ENCODE data around the gene SLC16A7. TPM values are rescaled to one million over a fixed set of nuclear protein-coding genes. Genes with fewer than 3 reads are reported as not detected.

The SLC16A7 gene
- 10 to 100 TPM; 27.5 to 27.8 TPM for total RNA-seq

GRCh38 chr12:59595883-59596540 is at the start of gene SLC16A7:
Gene SLC16A7, plus strand, starts transcription at chr12:59596029. Its CDS starts 108,773 bp downstream, at chr12:59704802.
- CTCF ChIA-PET = interaction anchor here (0.6 to 1.2 kb wide), 2 partner anchors 212 to 265 kb away, joined by 3 read pairs; no protein-coding TSS in a partner anchor
- Mint-ChIP-seq H3K4me3 (peak within 1 kb of the TSS; percentile 89), H3K36me3 (ENCODE audit: low read depth) (peaks cover 18% of the 10 kb centered on the region), H3K9me3 (no peaks in the 10 kb centered on the region), H3K27ac (peak within 1 kb of the TSS; percentile 98), H3K4me1 (ENCODE audit: low read depth) (peaks cover 49% of the 10 kb centered on the region), H3K27me3 (ENCODE audit: low read depth) (no peaks in the 10 kb centered on the region)
- intact Hi-C loops (cut with micrococcal nuclease) = loop anchor here (1.0 to 5.0 kb wide), 8 partner anchors 17 to 1904 kb away; partner anchors contain the start of genes ATP23, MARCHF9 and OS9
- peak; percentile 84 for DNase-seq

GRCh38 chr12:59548930-59549329 is 46.9 kb upstream of the SLC16A7 start:
- H3K36me3 Mint-ChIP-seq (ENCODE audit: low read depth) = no peaks in the 10 kb centered on the region
- DNase-seq = no peak
- CTCF ChIA-PET = interaction anchor here (0.9 kb wide), 1 partner anchor 259 kb away, joined by 3 read pairs; no protein-coding TSS in a partner anchor
- no peaks in the 10 kb centered on the region for H3K9me3 Mint-ChIP-seq
- H3K4me3 Mint-ChIP-seq = no peak overlapping the region
- H3K27ac Mint-ChIP-seq = no peak overlapping the region
- peaks cover 15% of the 10 kb centered on the region for H3K4me1 Mint-ChIP-seq (ENCODE audit: low read depth)
- no peaks in the 10 kb centered on the region for H3K27me3 Mint-ChIP-seq (ENCODE audit: low read depth)
- intact Hi-C loops (cut with micrococcal nuclease) = no loop called here

GRCh38 chr12:59559696-59560095 is 36.1 kb upstream of the SLC16A7 start:
- no peak for DNase-seq
- Mint-ChIP-seq H3K36me3 (ENCODE audit: low read depth) (no peaks in the 10 kb centered on the region), H3K4me1 (ENCODE audit: low read depth) (no peaks in the 10 kb centered on the region), H3K27ac (no peak overlapping the region), H3K27me3 (ENCODE audit: low read depth) (peaks cover 3% of the 10 kb centered on the region), H3K9me3 (no peaks in the 10 kb centered on the region), H3K4me3 (no peak overlapping the region)
- CTCF ChIA-PET = no interaction called here
- intact Hi-C loops (cut with micrococcal nuclease) = no loop called here

GRCh38 chr12:59570145-59570544 is 25.7 kb upstream of the SLC16A7 start:
- DNase-seq = no peak
- CTCF ChIA-PET = no interaction called here
- no peak overlapping the region for H3K27ac Mint-ChIP-seq
- no peak overlapping the region for H3K4me3 Mint-ChIP-seq
- no peaks in the 10 kb centered on the region for H3K36me3 Mint-ChIP-seq (ENCODE audit: low read depth)
- intact Hi-C loops (cut with micrococcal nuclease) = no loop called here
- no peaks in the 10 kb centered on the region for H3K9me3 Mint-ChIP-seq
- H3K27me3 Mint-ChIP-seq (ENCODE audit: low read depth) = no peaks in the 10 kb centered on the region
- peaks cover 5% of the 10 kb centered on the region for H3K4me1 Mint-ChIP-seq (ENCODE audit: low read depth)

GRCh38 chr12:59574406-59574805 is 21.4 kb upstream of the SLC16A7 start:
- CTCF ChIA-PET = no interaction called here

GRCh38 chr12:59575826-59576225 is 20.0 kb upstream of the SLC16A7 start:
- peaks cover 31% of the 10 kb centered on the region for H3K4me1 Mint-ChIP-seq (ENCODE audit: low read depth)
- CTCF ChIA-PET = no interaction called here
- H3K9me3 Mint-ChIP-seq = no peaks in the 10 kb centered on the region
- intact Hi-C loops (cut with micrococcal nuclease) = no loop called here
- H3K27ac Mint-ChIP-seq = no peak overlapping the region
- no peak overlapping the region for H3K4me3 Mint-ChIP-seq
- H3K36me3 Mint-ChIP-seq (ENCODE audit: low read depth) = no peaks in the 10 kb centered on the region
- H3K27me3 Mint-ChIP-seq (ENCODE audit: low read depth) = no peaks in the 10 kb centered on the region
- no peak for DNase-seq

More at GRCh38 chr12:59574406-59574805, 21.4 kb upstream of the SLC16A7 start:
- no peak for DNase-seq
- Mint-ChIP-seq H3K9me3 (no peaks in the 10 kb centered on the region), H3K4me1 (ENCODE audit: low read depth) (peaks cover 27% of the 10 kb centered on the region), H3K27me3 (ENCODE audit: low read depth) (no peaks in the 10 kb centered on the region), H3K4me3 (no peak overlapping the region), H3K36me3 (ENCODE audit: low read depth) (no peaks in the 10 kb centered on the region), H3K27ac (no peak overlapping the region)
- intact Hi-C loops (cut with micrococcal nuclease) = no loop called here

- CTCF ChIA-PET = no interaction called here
- no peaks in the 10 kb centered on the region for H3K36me3 Mint-ChIP-seq (ENCODE audit: low read depth)
- DNase-seq = no peak
- H3K4me3 Mint-ChIP-seq = no peak overlapping the region
- H3K27me3 Mint-ChIP-seq (ENCODE audit: low read depth) = no peaks in the 10 kb centered on the region
- H3K27ac Mint-ChIP-seq = no peak overlapping the region
- peaks cover 38% of the 10 kb centered on the region for H3K4me1 Mint-ChIP-seq (ENCODE audit: low read depth)
- intact Hi-C loops (cut with micrococcal nuclease) = no loop called here
- no peaks in the 10 kb centered on the region for H3K9me3 Mint-ChIP-seq
These were observed 17.6 kb upstream of the SLC16A7 start for GRCh38 chr12:59578254-59578653.

GRCh38 chr12:59579631-59580030 is 16.2 kb upstream of the SLC16A7 start:
- no peak overlapping the region for H3K27ac Mint-ChIP-seq
- no peak for DNase-seq
- H3K36me3 Mint-ChIP-seq (ENCODE audit: low read depth) = no peaks in the 10 kb centered on the region
- intact Hi-C loops (cut with micrococcal nuclease) = loop anchor here (1.0 to 5.0 kb wide), 2 partner anchors 16 to 172 kb away; no protein-coding TSS in a partner anchor
- no peaks in the 10 kb centered on the region for H3K27me3 Mint-ChIP-seq (ENCODE audit: low read depth)
- CTCF ChIA-PET = no interaction called here
- no peak overlapping the region for H3K4me3 Mint-ChIP-seq
- peaks cover 34% of the 10 kb centered on the region for H3K4me1 Mint-ChIP-seq (ENCODE audit: low read depth)
- no peaks in the 10 kb centered on the region for H3K9me3 Mint-ChIP-seq

GRCh38 chr12:59580050-59580449 is 15.8 kb upstream of the SLC16A7 start:
- no peak for DNase-seq
- no peaks in the 10 kb centered on the region for H3K9me3 Mint-ChIP-seq
- H3K27me3 Mint-ChIP-seq (ENCODE audit: low read depth) = no peaks in the 10 kb centered on the region
- H3K36me3 Mint-ChIP-seq (ENCODE audit: low read depth) = no peaks in the 10 kb centered on the region
- peaks cover 34% of the 10 kb centered on the region for H3K4me1 Mint-ChIP-seq (ENCODE audit: low read depth)
- no peak overlapping the region for H3K27ac Mint-ChIP-seq
- no peak overlapping the region for H3K4me3 Mint-ChIP-seq
- CTCF ChIA-PET = no interaction called here
- intact Hi-C loops (cut with micrococcal nuclease) = loop anchor here (5.0 kb wide), 1 partner anchor 173 kb away; no protein-coding TSS in a partner anchor

GRCh38 chr12:59583003-59583712 is 12.7 kb upstream of the SLC16A7 start:
- no peaks in the 10 kb centered on the region for H3K27me3 Mint-ChIP-seq (ENCODE audit: low read depth)
- no peak for DNase-seq
- peaks cover 18% of the 10 kb centered on the region for H3K4me1 Mint-ChIP-seq (ENCODE audit: low read depth)
- CTCF ChIA-PET = no interaction called here
- no peak overlapping the region for H3K27ac Mint-ChIP-seq
- H3K4me3 Mint-ChIP-seq = no peak overlapping the region
- no peaks in the 10 kb centered on the region for H3K9me3 Mint-ChIP-seq
- H3K36me3 Mint-ChIP-seq (ENCODE audit: low read depth) = no peaks in the 10 kb centered on the region
- intact Hi-C loops (cut with micrococcal nuclease) = loop anchor here (1.0 to 5.0 kb wide), 2 partner anchors 14 to 176 kb away; no protein-coding TSS in a partner anchor

- DNase-seq = no peak
- Mint-ChIP-seq H3K9me3 (no peaks in the 10 kb centered on the region), H3K4me1 (ENCODE audit: low read depth) (peaks cover 5% of the 10 kb centered on the region), H3K27ac (no peak overlapping the region), H3K36me3 (ENCODE audit: low read depth) (no peaks in the 10 kb centered on the region), H3K27me3 (ENCODE audit: low read depth) (no peaks in the 10 kb centered on the region), H3K4me3 (no peak overlapping the region)
- CTCF ChIA-PET = interaction anchor here (1.1 kb wide), 1 partner anchor 221 kb away, joined by 3 read pairs; no protein-coding TSS in a partner anchor
- intact Hi-C loops (cut with micrococcal nuclease) = loop anchor here (2.0 kb wide), 1 partner anchor 221 kb away; no protein-coding TSS in a partner anchor
These were observed 8.1 kb upstream of the SLC16A7 start for GRCh38 chr12:59587710-59588109.

GRCh38 chr12:59593761-59594160 is 2.1 kb upstream of the SLC16A7 start:
- no peak for DNase-seq
- CTCF ChIA-PET = interaction anchor here (1.0 to 1.2 kb wide), 2 partner anchors 9 to 12 kb away, joined by 3 read pairs; no protein-coding TSS in a partner anchor
- Mint-ChIP-seq H3K36me3 (ENCODE audit: low read depth) (peaks cover 8% of the 10 kb centered on the region), H3K9me3 (no peaks in the 10 kb centered on the region), H3K4me1 (ENCODE audit: low read depth) (peaks cover 29% of the 10 kb centered on the region), H3K27ac (no peak overlapping the region), H3K27me3 (ENCODE audit: low read depth) (no peaks in the 10 kb centered on the region), H3K4me3 (no peak overlapping the region)
- intact Hi-C loops (cut with micrococcal nuclease) = no loop called here

Data from activated naive CD4-positive, alpha-beta T cell treated with anti-CD3 and anti-CD28 coated beads for 36 hours (primary cell).